CD4-positive, alpha-beta T cell treated with Interleukin-1 beta for 1 hour (primary cell): ENCODE measurements around the gene FKBP1A.

Experiments used
- DNase-seq, 2 donors: peaks; one replicate each; pipeline ENCODE4 v3.0.0-alpha.2; 2020 to 2022

FKBP1A gene

DNA sequence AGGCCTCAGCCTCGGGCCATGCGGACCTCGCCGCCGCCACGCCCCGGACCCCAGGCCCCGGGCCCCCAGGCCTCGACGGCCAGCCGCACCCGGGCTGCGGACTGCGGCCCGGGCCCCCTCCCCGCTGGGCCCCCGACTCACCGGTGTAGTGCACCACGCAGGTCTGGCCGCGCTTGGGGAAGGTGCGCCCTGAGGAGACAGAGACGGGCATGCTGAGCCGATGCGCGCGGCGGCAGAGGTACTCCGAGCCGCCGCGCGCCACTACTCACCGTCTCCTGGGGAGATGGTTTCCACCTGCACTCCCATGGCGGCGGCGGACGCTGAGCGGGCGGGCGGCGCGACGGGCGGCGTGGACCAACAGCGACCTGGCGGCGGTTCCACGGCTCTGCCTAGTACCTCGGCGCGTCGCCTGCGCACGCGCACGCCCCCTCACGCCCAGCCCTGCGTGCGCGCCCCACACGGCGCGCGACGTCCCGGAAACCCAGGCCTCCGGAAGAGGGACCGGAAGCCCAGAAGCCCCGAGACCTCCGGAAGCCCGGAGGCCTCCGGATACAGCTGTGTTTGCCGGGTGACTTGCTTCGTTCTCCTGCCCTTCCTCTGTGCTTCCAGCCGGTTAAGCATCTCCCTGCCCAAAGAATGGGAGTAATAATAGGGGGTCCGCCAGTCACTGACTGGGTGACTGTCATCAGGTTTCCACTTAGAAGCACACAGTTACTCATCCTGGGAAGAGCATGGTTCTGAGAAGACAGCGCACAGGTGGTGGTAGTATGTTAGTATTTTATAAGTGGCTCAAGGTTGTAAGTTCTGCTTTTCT lies at the start of gene FKBP1A:
TSS of gene FKBP1A (minus strand) at position 362 of the 814 bp plus-strand sequence. CDS start at position 306, 56 bp downstream.
- peak; percentile 94 to 95 for DNase-seq

DNA sequence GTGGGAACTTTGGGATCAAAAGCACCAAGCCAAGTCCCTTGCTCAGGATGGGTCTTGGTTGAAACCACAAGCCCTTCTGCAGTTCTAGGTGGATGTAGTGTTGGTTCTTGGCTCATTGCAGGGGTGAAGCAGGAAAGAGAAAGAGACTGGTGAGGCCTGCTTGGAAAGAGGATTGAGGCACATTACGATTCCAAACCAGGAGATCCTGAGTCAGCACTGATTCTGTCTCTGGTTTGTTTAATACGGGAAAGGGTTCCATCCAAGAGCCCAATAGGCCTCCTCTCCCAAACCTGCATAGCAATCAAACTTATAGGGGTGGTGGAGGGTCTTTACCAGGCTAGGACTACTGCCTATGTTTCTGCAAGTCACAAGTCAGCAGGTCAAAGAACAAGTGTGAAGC lies 49.5 kb upstream of the FKBP1A start:
- no peak for DNase-seq

DNA sequence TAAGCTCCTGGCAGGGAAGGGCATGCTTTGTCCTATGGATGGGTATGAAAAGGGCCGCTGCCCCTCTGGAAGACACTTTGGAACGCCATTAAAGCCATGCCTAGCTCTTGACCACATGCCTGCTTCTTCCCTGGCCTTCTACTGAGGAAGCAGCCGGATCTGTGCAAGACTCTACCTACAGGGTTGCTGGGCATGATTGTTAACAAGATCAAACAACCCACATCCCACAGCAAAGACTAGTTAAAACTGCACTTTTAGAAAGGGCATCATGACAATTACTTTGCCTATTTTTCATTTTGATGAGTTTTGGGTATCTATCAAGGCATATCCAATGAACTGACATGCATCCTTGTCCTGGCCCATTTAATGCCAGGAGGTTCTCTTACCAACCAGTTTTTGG lies 48.3 kb upstream of the FKBP1A start:
- DNase-seq: no peak

DNA sequence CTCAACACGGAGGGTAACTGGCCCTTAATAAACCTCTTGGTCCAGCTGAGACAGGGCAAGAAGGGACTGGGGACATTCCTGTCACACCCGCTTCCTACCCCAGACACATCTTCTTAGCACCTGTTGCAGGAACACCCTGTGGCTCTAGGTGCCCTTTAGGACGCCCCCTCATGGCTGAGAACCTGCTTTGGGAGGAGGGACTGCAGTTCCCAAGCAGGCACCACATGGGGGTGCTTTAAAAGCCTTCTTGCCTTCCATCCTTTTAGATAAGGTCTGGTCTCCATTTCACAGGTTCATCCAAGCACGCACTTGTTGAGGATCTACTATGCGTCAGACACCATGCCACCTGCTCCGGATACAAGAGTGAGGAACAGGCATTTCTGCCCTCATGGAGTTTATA lies 47.2 kb upstream of the FKBP1A start:
- DNase-seq: peak in 1 of 2 donors; percentile 4

DNA sequence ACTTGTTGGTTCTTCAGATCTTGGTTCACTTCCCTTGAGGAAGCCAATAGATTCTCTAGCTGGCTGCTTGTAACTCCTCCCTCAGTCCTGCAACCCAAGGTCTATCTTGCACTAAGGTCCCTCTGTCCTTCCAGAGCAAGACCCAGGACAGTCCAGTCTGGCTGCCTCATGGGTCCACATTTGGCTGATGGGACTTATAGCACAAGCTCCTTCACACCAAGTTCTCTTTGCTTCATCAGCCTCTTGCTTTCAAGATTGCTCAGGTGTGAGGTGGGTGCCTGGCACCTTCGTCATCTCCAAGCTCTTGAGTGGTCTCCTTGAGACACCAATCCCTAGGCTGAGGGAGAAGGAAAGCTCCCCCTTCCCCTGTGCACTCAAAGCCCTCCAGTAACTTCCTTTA lies 45.5 kb upstream of the FKBP1A start:
- no peak for DNase-seq

DNA sequence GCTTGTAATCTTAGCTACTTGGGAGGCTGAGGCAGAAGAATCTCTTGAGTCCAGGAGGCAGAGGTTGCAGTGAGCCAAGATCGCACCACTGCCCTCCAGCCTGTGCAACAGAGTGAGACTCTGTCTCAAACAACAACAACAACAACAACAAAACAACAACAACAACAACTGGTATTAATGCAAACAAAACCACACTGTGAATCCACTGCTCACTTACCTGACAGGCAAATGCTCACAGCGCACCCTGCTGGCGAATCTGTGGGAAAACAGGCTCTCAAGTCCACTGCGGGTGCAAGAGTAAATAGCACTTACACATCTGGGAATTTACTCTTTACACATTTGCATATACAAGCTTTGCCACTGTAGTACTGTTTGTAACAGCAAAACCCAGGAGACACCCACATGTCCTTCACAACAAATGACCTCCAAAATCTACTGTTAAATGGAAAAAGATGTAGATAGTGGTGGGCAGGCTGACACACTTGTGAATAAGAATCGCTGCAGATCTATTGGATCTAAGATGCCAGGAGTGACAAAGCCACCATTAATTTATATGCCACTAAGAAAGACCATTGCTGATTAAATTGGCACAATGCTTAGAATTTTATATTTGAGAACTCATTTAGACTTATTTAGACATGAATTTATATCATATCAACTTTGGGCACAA lies 44.5 kb upstream of the FKBP1A start:
- peak; percentile 80 to 81 for DNase-seq

DNA sequence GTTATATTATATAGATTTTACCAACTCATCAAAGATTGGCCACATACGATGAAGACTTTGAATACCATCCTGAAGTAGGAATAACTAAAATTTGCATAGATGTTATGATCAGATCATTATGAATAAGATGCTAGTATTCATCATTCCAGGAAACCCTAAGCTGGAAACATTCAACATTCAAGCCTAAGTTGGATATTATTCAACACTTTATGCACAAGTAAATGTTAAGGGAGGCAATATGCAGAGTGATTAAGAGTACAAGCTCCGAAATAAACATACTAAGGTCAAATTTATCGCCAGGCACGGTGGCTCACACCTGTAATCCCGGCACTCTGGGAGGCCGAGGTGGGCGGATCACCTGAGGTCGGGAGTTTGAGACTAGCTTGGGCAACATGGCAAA lies 43.4 kb upstream of the FKBP1A start:
- no peak for DNase-seq

DNA sequence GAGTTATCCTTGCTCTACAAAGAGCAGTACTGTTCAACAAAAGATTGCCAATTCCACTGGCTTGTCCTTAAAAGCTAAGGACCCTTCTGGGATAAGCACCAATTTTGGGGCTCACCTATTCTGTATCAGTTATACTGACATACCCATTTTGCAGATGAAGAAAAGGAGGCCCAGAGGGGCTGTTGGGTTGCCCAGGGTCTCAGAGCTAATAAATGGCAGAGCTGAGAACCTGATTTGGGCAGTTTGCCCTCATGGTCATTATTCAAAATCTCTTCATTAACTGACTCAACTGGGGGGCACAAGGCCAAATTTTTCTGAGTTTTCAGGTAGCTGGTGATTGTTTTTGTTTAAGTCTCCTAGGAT lies 42.5 kb upstream of the FKBP1A start:
- DNase-seq: no peak

DNA sequence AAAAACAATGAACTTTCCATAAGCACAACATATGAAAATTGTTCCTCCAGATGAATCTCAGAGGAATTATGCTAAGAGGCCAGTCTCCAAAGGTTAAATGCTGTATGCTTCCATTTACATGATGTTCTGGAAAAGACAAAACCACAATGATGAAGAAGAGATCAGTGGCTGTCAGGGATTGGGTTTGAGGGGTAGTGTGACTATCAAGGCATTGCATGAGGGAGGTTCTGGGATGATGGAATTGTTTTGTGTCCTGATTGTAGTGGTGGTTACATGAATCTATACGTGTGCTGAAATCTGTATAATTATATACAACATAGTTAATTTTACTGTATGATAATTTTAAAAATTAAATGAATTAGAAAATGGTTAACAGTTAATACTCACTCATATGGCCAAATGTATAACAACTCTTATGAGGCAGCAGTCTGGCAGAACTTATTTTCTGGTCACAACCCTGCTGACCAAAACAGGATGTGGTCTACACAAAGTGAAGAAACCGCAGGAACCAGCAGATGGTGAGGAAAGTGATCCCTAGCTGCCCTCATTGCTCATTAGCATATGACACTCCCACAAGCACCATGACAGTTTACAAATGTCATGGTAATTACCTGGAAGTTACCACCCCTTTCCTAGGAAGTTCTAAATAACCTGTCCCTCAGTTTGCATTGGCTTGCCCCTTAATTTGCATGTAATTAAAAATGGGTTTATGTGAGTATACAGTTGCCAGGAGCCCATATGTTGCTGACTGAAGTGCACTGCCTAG lies 41.9 kb upstream of the FKBP1A start:
- peak; percentile 75 to 77 for DNase-seq

DNA sequence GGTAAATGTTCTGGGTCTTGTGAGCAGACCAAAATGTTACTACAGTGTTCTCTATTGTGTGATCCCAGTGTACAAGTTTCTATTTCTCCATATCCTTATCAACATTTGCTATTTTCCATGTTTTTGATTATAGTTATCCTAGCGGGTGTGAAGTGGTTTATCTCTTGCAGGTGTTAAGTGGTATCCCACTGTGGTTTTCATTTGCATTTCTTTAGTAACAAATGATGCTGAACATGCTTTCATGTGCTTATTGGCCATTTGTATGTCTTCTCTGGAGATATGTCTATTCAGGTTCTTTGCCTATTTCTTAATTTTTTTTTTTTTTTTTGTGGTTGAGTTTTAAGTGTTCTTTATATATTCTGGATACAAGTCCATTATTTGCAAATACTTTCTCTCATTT lies 38.3 kb upstream of the FKBP1A start:
- DNase-seq: no peak

DNA sequence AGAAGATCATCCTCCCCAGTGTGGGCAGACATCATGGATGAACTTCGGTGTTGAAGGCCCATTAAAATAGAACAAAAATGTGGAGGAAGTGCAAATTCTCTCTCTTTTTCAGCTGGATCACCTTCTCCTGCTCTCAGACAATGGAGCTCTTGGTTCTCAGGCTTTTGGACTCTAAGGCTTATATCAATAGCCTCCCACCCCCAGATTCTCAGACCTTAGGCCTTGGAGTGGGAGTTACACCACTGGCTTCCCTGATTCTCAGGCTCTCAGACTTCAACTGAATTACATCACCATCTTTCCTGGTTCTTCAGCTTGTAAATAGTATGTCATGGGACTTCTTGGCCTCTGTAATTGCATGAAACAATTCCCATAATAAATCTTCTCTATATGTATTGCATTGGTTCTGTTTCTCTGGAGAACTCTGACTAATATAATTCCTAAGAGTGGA lies 37.2 kb upstream of the FKBP1A start:
- DNase-seq: no peak

DNA sequence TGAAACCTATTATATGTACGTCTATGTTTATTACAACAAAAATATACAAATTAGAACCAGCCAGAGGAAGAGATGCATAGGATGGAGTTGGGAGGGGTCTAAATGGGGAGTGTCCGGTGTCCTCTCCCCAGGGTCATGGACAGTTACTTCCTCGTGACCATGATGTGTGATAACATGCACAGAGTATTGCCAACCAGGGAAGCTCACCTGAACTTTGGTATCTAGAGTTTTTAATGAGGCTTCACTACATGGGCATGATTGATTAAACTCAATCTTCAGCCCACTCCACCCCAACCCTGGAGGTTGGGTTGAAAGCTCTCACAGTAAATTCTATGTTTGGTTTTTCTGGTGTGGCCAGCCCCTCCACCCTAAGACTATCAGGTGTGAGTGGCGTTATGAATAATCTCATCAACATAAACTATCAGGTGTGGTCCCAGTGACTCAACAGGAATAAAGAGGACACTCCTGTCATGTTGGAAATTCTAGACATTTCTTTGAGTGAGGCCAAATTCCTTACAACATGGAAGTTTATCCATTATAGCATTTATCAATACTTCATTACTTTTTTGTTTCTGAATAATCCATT lies 36.4 kb upstream of the FKBP1A start:
- DNase-seq: no peak

DNA sequence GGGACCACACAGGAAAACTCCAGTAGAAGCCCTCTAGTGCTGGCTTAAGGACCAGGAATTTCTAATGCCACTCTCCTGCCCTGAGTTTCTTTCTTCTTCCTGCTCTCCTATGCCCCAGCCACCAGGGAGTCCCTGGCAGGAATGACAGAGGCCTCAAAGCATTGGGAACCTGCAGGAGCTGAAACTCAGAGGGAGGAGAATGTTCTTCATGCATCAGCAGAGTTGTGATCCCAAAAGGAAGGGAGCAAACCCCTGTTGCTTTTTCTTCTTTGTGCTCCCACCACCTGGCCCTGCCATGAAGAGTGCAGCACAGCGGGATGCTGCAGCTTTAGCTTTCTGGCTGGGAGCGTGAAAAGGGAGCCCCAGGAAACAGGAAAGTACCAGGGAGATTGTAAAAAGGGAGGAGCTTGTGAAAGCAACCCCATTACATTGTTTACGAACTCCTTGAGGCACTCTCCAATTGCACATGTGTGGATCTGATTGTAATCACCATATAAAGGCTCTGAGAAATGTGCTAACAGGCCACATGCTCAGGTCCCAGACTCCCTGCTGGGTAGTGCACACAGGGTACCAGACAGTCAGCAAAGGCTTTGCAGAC lies 34.7 kb upstream of the FKBP1A start:
- DNase-seq: no peak

DNA sequence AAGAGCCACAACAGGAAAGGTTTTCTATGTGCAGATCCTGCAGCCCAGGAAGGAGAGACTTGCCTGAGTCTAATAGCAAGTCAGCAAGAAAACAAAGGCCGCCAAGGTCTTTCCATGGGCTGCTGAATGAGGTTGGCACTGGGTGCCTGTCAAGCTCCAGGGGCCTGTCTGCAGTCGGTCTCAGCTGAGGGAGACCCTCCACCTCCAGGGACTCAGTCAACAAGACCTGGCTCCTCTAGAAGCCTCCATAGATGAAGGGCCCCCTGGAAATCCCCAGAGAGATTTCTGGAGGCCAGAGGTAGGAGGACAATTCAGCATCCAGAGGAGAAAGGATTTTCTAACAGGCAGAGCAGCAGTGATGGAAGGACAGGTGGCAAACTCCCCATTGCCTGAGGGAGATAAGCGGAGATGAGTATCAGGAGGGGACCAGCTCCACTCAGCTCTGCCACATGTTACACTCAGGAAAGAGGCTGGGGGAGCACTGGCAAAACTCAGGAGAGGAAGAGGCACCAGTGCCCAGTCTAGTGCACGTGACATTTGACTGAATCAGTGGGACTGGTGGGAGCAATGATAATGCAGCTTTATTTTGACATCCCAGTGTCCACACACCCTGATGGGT lies 33.5 kb upstream of the FKBP1A start:
- no peak for DNase-seq

DNA sequence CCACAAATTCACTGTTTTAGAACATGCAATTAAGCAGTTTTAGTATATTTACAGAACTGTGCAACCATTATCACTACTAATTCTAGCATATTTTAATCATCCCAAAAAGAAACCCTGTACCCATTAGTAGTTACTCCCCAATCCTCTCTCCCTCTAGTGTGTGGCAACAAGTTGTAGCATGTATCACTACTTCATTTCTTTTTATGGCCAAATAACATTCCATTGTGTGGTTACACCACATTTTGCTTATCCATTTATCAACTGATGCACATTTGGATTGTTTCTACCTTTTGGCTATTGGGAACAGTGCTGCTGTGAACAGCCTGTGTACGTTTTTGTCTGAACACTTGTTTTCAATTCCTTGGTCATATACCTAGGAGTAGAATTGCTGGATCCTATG lies 31.5 kb upstream of the FKBP1A start:
- DNase-seq: no peak

DNA sequence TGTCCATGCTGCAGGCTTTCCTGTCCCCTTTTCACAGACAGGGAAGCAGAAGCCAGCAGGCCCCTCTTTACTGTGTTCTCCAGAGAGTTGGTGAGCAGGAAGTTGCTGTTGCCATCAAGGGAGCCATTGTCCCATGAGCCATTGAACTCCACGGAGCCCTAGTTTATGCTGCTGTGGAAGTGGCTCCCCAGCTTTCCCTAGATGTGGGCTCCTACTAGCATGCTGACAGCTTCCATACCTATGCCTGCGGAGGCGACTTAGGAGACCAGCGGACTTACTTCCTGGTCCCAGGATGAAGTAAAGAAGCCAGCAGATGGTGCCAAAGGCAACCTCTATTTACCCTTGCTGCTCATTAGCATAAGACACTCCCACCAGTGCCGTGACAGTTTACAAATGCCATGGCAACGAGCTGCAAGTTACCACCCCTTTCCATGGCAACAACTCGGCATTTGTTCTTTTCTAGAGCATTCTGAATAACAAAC lies 30.8 kb upstream of the FKBP1A start:
- DNase-seq: peak; percentile 36 to 46

DNA sequence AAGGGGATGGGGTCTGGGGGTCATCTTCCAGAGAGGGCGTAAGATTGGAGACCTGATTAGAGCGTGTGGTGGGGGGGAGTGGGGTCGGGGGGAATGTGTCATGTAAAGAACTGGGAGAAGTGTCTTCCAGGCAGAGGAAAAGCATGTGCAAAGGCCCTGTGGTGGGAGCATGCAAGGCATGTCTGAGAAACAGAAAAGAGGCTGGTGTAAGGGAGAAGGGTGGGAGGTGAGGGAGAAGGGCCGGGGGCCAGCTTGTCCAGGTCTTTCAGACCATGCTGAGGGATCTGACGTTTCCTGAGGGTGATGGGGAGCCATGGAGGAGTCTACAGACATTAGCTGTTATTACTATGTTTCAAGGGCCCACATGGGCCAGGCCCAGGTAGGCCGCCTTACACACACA lies 30.4 kb upstream of the FKBP1A start:
- DNase-seq: no peak

DNA sequence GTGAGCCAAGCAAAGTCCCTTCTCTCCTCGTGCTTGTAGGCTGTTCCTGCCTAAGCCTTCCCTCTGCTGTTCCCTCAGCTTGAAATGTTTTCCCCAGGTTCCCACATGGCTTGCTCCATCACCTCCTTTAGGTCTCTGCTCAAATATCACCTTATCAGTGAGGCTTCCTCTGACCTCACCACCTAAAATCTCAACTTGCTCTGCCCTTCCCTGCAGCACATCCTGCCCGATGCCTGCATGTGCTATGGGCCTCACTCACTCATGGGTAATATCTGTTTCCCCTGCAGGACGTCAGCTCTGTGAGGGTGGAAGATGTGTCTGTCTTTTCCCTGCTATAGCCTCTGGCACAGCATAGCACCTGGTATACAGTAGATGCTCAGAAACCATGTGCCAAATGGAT lies 29.9 kb upstream of the FKBP1A start:
- no peak for DNase-seq

DNA sequence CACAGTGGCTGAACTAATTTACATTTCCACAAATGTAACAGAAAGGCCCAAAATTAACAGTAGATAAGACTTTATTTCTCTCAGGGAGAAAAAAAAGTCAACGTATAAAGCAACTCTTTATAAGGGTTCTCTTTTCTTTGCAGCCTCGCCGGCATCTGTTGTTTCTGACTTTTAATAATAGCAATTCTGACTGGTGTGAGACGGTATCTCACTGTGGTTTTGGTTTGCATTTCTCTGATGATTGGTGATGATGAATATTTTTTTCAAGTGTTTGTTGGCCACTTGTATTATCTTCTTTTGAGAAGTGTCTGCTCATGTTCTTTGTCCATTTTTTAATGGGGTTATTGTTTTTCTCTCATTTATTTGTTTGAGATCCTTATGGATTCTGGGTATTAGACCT lies 27.2 kb upstream of the FKBP1A start:
- no peak for DNase-seq

DNA sequence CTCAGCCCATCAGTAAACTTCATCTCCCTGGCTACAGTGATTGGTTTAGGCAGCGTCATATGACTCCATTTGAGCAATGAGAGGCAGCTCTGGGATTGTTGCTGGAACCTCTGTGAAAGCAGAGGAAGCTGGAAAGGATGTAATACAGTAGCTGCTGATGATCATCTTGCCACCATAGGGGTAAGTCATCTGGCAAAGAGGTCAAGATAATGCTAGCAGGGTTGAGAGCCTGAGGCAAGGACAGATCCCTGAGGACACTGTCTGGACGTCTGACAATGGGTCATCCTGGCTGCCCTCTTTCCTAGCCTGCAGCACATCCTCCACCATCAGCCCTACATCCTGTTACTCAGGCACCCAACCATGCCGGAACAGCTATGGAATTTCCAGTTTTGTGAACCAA lies 25.5 kb upstream of the FKBP1A start:
- no peak for DNase-seq

DNA sequence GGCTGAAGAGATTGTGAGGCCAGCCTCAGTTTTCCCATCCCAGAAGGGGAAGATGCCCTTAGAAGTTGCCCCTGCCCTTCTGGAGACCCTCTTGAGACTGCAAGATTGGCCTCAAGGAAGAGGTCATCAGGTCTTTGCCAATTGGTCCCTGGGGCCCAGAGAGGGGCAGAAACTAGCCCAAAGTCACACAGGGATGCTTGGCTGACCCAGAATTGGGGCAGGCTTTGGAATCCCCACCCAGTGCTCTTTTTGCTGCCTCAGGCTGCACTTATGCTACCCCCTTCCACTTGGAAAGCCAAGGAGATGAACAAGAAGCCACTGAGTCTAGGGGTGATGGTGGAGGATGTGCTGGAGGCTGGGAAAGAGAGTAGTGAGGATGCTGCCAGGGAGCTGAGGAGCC lies 24.9 kb upstream of the FKBP1A start:
- no peak for DNase-seq

DNA sequence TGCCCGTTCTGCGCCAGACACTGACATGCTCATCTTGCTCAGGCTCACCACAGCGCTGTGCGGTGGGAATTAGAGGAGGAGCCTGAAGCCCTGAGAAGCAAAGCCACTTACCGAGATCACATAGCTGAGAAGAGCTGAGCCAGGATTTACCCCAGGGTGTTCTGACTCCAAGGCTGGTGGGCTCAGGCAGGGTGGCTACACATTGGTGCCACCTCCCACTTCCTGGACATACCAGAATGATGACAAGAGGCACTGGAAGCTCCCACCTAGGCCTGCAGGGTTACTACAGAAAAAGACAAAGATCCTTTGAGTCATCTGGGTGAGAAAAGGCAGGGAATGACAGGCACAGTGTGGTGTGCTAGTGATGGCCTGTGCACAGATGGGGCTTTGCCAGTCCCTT lies 24.4 kb upstream of the FKBP1A start:
- DNase-seq: no peak
